SK-N-SH (cell line): Measurements from ENCODE around the gene RAE1. TPM values are rescaled to one million over a fixed set of nuclear protein-coding genes. Genes with fewer than 3 reads are reported as not detected.

Experiments
- CTCF ChIA-PET: fragments of 300-600, 350-600 bp; formaldehyde crosslinking; extraction: SDS; loops from one replicate; lab custom pipeline; 2021; lab: Yijun Ruan, JAX
- POLR2A ChIA-PET: fragments of 350-600 bp; sonication (Branson Sonifier 250); formaldehyde crosslinking; extraction: SDS; loops from one replicate; lab custom pipeline; 2020; ENCODE audit warnings: antibody characterized with exemption, inconsistent platforms; lab: Yijun Ruan, JAX
- DNase-seq: peaks from one replicate; pipeline ENCODE4 v3.0.0; 2012
- H2AFZ ChIP-seq: fragments of 200-600 bp; sonication (generic); 2 replicates; pipeline ENCODE4 v1.8.1; 2016; ENCODE audit warnings: antibody characterized with exemption, mild to moderate bottlenecking, low read depth
- H3F3A ChIP-seq: fragments of 200-600 bp; sonication (generic); replicated peaks from 2 replicates; pipeline ENCODE3; 2016; ENCODE audit warnings: antibody characterized with exemption, mild to moderate bottlenecking; ENCODE audit not compliant: insufficient read depth
- H3K27ac ChIP-seq, 2 experiments: fragments of 200-500 bp in 1 of 2; fragments of 200-600 bp in 1 of 2; sonication (Bioruptor generic) in 1 of 2; sonication (generic), shearing (Covaris generic) in 1 of 2; 2 replicates each; pipeline versions ENCODE4 v1.5.1 to v1.6.1; 2014 to 2016; ENCODE audit warnings: low read depth in 2 of 2, inconsistent platforms in 1 of 2, low read length in 1 of 2, mild to moderate bottlenecking in 1 of 2, mixed read lengths in 1 of 2
- H3K27me3 ChIP-seq: fragments of 200-600 bp; sonication (generic), shearing (Covaris generic); 2 replicates; pipeline ENCODE4 v1.6.1; 2016; ENCODE audit warnings: mixed run types; ENCODE audit not compliant: insufficient read depth
- H3K36me3 ChIP-seq, 2 experiments: fragments of 200-500 bp in 1 of 2; fragments of 200-600 bp in 1 of 2; sonication (Bioruptor generic) in 1 of 2; sonication (generic) in 1 of 2; replicated peaks in 1 of 2; 2 replicates each; pipeline versions ENCODE3 to v1.5.1; 2014 to 2016; ENCODE audit warnings: low read length in 1 of 2, mild to moderate bottlenecking in 1 of 2; ENCODE audit not compliant: insufficient read depth in 2 of 2, control insufficient read depth in 1 of 2
- H3K4me1 ChIP-seq, 2 experiments: fragments of 200-500 bp in 1 of 2; fragments of 200-600 bp in 1 of 2; sonication (Bioruptor generic) in 1 of 2; sonication (generic), shearing (Covaris generic) in 1 of 2; 2 replicates each; pipeline versions ENCODE4 v1.5.1 to v1.6.1; 2014 to 2016; ENCODE audit warnings: low read depth in 1 of 2, low read length in 1 of 2, mixed run types in 1 of 2; ENCODE audit not compliant: insufficient read depth in 2 of 2, control insufficient read depth in 1 of 2
- H3K4me2 ChIP-seq: fragments of 200-600 bp; sonication (generic), shearing (Covaris generic); 2 replicates; pipeline ENCODE4 v1.6.1; 2017; ENCODE audit warnings: mixed run types
- H3K4me3 ChIP-seq, 2 experiments: fragments of 200-500 bp in 1 of 2; fragments of 200-600 bp in 1 of 2; sonication (Bioruptor generic) in 1 of 2; sonication (generic), shearing (Covaris generic) in 1 of 2; 2 replicates each; pipeline versions ENCODE4 v1.5.1 to v1.8.1; 2014 to 2016; ENCODE audit warnings: low read depth in 2 of 2, inconsistent platforms in 1 of 2, low read length in 1 of 2, mild to moderate bottlenecking in 1 of 2, mixed read lengths in 1 of 2, moderate library complexity in 1 of 2
- H3K79me2 ChIP-seq: fragments of 200-600 bp; sonication (generic); 2 replicates; pipeline ENCODE4 v1.8.1; 2017; ENCODE audit warnings: mild to moderate bottlenecking; ENCODE audit not compliant: insufficient read depth
- H3K9ac ChIP-seq: fragments of 200-600 bp; sonication (generic); 2 replicates; pipeline ENCODE4 v1.6.1; 2017; ENCODE audit warnings: mixed run types
- H3K9me2 ChIP-seq: fragments of 200-600 bp; sonication (generic); 2 replicates; pipeline ENCODE4 v1.6.1; 2017; ENCODE audit warnings: mixed run types
- H3K9me3 ChIP-seq: fragments of 200-600 bp; sonication (generic); 2 replicates; pipeline ENCODE4 v1.6.1; 2017; ENCODE audit warnings: mixed run types, mild to moderate bottlenecking, moderate library complexity
- H4K20me1 ChIP-seq: fragments of 200-600 bp; sonication (generic); 2 replicates; pipeline ENCODE4 v1.6.1; 2017; ENCODE audit warnings: mild to moderate bottlenecking, mixed run types; ENCODE audit not compliant: insufficient read depth
- FOXJ3 ChIP-seq: sonication (generic); formaldehyde crosslinking; IDR thresholded peaks from 2 replicates; pipeline ENCODE4 v1.5.1; 2020; ENCODE audit warnings: mild to moderate bottlenecking, missing genetic modification reagents
- GATA2 ChIP-seq: sonication (generic); formaldehyde crosslinking; IDR thresholded peaks from 2 replicates; pipeline ENCODE4 v1.5.0; 2020; ENCODE audit warnings: mild to moderate bottlenecking, missing genetic modification reagents
- JUND ChIP-seq: IDR thresholded peaks from 2 replicates; pipeline ENCODE4 v1.4.0; 2012
- NFIC ChIP-seq: IDR thresholded peaks from 2 replicates; pipeline ENCODE4 v1.4.0; 2012; ENCODE audit warnings: borderline replicate concordance
- NRF1 ChIP-seq: IDR thresholded peaks from 2 replicates; pipeline ENCODE4 v1.6.1; 2012; ENCODE audit warnings: low read depth, mild to moderate bottlenecking, low read length
- PBX3 ChIP-seq: IDR thresholded peaks from 2 replicates; pipeline ENCODE4; 2012
- POLR2AphosphoS5 ChIP-seq: IDR thresholded peaks from 2 replicates; pipeline ENCODE4 v1.6.1; 2012; ENCODE audit warnings: low read depth, low read length
- RAD21 ChIP-seq: IDR thresholded peaks from 2 replicates; pipeline ENCODE4 v1.6.1; 2012; ENCODE audit warnings: mild to moderate bottlenecking, low read length
- RCOR1 ChIP-seq: fragments of 150-350 bp; IDR thresholded peaks from 2 replicates; pipeline ENCODE4 v1.6.1; 2017; ENCODE audit warnings: antibody characterized with exemption, low read length
- SIN3A ChIP-seq: IDR thresholded peaks from 2 replicates; pipeline ENCODE4 v1.6.1; 2012; ENCODE audit warnings: low read depth, mild to moderate bottlenecking, low read length, moderate library complexity, borderline replicate concordance
- TCF12 ChIP-seq: IDR thresholded peaks from 2 replicates; pipeline ENCODE4 v1.4.0; 2012
- YY1 ChIP-seq: IDR thresholded peaks from 2 replicates; pipeline ENCODE4 v1.4.0; 2012; ENCODE audit warnings: low read depth, mild to moderate bottlenecking
- WGBS: methylation state at CpG from one replicate; pipeline ENCODE4 v1.1.6; 2017; ENCODE audit warnings: low lambda C conversion rate; 5-methylcytosine and 5-hydroxymethylcytosine counted together
- polyA plus RNA-seq, 3 experiments: library from polyadenylated mRNA; depleted of rRNA; stranded (reverse); fragments of >200 nt; gene quantifications; 2 replicates each; pipeline ENCODE4 v1.2.3, GENCODE V29; 2012

RAE1 gene
- polyA plus RNA-seq, 1 of the 3 experiments (the other 2 are of a cell fraction) = 82.4 TPM

DNA sequence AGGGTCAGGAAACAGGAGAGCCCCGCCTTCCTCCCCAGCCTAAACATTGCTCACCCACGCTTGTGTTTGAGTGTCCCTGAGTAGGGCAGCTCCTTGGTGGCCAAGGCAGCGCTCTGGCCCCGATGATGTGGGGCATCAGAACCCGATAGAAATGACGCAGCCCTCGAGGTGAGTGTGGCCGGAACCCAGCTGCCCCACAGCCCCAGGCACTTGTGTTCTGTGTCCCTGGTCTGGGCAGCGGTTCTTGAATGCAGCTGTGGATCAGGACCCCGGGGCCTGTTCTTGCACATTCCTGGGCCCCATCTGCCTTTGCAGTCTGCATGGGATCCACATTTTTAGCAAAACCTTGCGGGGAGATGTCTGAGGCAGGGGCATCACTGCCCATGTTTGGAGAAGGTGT, 53.0 kb downstream of the RAE1 start:
- Histone ChIP-seq H4K20me1 (no peaks in the 10 kb centered on the region), H3K9me3 (no peaks in the 10 kb centered on the region), H3K4me3 (no peak overlapping the region), H3K36me3 (peaks cover 0 to 40% of the 10 kb centered on the region in 2 experiments), H3K4me2 (no peak overlapping the region), H3F3A (no peaks in the 10 kb centered on the region), H3K4me1 (peaks cover 0 to 10% of the 10 kb centered on the region in 2 experiments; a peak in 1 of 4 replicates), H3K79me2 (no peaks in the 10 kb centered on the region), H3K27ac (no peak overlapping the region), H3K9me2 (no peaks in the 10 kb centered on the region), H3K9ac (no peak overlapping the region), H3K27me3 (no peaks in the 10 kb centered on the region), H2AFZ (no peak overlapping the region)
- ChIA-PET CTCF (interaction anchor here (0.8 to 1.2 kb wide), 2 partner anchors 22 to 95 kb away, joined by 3 read pairs; no protein-coding TSS in a partner anchor), POLR2A (no interaction called here)
- DNase-seq = no peak
- no peak for TF ChIP-seq POLR2AphosphoS5
- no peak for TF ChIP-seq NRF1
- no peak for TF ChIP-seq JUND
- no peak for TF ChIP-seq RAD21
- TF ChIP-seq TCF12 = no peak
- 91% methylated on average over 4 of the region's 11 CpGs for WGBS

- Histone ChIP-seq H3K9me2 (no peaks in the 10 kb centered on the region), H3K4me3 (no peak overlapping the region), H4K20me1 (no peaks in the 10 kb centered on the region)
- TF ChIP-seq SIN3A (no peak), NFIC (no peak), PBX3 (no peak), RAD21 (no peak)
- TF ChIP-seq, all 33 proteins: peak for 0
- H3F3A ChIP-seq = no peaks in the 10 kb centered on the region
- peaks cover 0 to 41% of the 10 kb centered on the region in 2 experiments for H3K36me3 ChIP-seq
- POLR2A ChIA-PET = no interaction called here
- WGBS = over 99% methylated on average over 17 of the region's 22 CpGs
- H2AFZ ChIP-seq = no peak overlapping the region
- CTCF ChIA-PET = interaction anchor here (0.8 to 1.2 kb wide), 2 partner anchors 22 to 94 kb away, joined by 3 read pairs; no protein-coding TSS in a partner anchor
- no peak for DNase-seq
- H3K4me1 ChIP-seq = peaks cover 0 to 14% of the 10 kb centered on the region in 2 experiments; a peak in 1 of 4 replicates
- no peak overlapping the region for H3K27ac ChIP-seq
- no peak overlapping the region for H3K9ac ChIP-seq
- no peaks in the 10 kb centered on the region for H3K9me3 ChIP-seq
- H3K79me2 ChIP-seq = no peaks in the 10 kb centered on the region
- H3K27me3 ChIP-seq = no peaks in the 10 kb centered on the region
- no peak overlapping the region for H3K4me2 ChIP-seq
Observed at GRCh38 chr20:57404419-57405072, 53.5 kb downstream of the RAE1 start.

- Histone ChIP-seq H3K4me2 (no peak overlapping the region), H3K79me2 (no peaks in the 10 kb centered on the region)
Observed at GRCh38 chr20:57405236-57406016, 54.4 kb downstream of the RAE1 start.

More at GRCh38 chr20:57405236-57406016, 54.4 kb downstream of the RAE1 start:
- Histone ChIP-seq H2AFZ (no peak overlapping the region), H3K9me2 (no peaks in the 10 kb centered on the region), H3F3A (no peaks in the 10 kb centered on the region), H3K9me3 (no peaks in the 10 kb centered on the region), H3K4me1 (peaks cover 0 to 22% of the 10 kb centered on the region in 2 experiments; a peak in 1 of 4 replicates), H3K9ac (no peak overlapping the region), H3K27me3 (no peaks in the 10 kb centered on the region), H3K4me3 (no peak overlapping the region), H3K36me3 (peaks cover 0 to 42% of the 10 kb centered on the region in 2 experiments), H3K27ac (no peak overlapping the region), H4K20me1 (no peaks in the 10 kb centered on the region)
- DNase-seq = no peak
- WGBS = 96% methylated on average over 16 of the region's 18 CpGs
- ChIA-PET POLR2A (interaction anchor here (1.0 kb wide), 1 partner anchor 13 kb away, joined by 3 read pairs; no protein-coding TSS in a partner anchor), CTCF (interaction anchor here (1.2 kb wide), 1 partner anchor 23 kb away, joined by 3 read pairs; no protein-coding TSS in a partner anchor)
- TF ChIP-seq SIN3A (no peak), GATA2 (no peak), YY1 (no peak), FOXJ3 (no peak), TCF12 (no peak), RCOR1 (no peak)
